GM19035 (cell line): Measurements from ENCODE around the gene HSD17B1.

ENCODE experiments used
- ATAC-seq: cut with Tn5 transposase; IDR thresholded peaks from one replicate; pipeline ENCODE4 v1.9.1; 2021; ENCODE audit not compliant: unreplicated experiment

The HSD17B1 gene

DNA sequence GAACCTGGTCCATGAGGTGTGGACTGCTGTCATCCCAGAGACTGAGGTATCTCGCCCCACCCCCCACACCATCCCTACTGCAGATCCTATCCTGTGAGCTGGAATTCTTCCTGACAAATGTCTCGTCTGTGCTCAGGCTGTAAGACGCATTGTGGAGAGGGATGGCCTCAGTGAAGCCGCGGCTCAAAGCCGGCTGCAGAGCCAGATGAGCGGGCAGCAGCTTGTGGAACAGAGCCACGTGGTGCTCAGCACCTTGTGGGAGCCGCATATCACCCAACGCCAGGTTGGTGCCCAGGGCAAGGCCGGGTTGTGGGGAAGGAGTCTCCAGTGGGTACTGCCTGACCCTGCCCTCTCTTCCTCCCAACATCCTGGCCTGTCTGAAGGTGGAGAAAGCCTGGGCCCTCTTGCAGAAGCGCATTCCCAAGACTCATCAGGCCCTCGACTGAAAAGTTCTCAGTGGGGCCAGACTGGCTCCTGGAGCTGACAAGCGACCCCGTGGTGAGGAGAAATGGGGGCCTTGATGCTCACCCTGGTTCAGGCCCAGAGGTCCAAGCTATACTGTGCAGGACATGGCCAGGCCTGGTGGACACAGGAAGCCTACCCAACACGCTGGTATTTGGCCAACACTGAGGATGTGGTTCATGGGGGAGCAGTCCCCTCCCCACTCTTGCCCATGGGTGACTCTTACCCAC is 12.9 kb downstream of the HSD17B1 start:
- ATAC-seq, result no peak

DNA sequence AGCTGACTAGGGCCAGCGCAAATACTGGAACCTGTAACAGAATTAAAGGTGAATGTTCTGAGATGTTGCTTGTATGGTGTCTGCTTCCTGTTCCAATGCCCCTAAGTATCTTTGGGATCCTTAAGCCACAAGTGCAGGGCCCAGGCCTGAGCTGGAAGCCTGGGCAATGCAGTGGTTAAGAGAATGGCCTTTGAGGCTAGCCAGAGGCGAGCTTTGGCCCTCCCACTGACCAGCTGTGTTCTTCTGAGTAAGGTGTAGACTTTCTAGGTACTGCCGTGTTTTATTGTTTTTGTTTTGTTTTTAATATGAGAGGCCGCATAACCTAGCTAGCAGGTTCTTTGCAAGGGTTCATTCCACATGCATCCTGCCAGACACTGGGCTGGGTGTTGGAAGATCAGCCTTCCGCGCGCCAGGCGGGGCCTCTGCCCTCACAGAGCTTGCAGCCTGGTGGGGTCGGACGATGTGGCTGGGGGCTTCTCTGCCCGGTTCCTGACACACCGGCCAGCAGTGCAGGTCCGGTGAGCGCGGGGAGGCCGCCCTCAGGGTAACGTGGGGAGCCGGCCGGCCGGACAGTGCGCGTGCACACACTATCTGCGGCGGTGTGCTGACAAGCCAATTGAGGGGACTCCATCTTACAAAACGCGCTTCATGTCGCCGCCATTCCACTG is 13.6 kb downstream of the HSD17B1 start:
- ATAC-seq, result no peak

DNA sequence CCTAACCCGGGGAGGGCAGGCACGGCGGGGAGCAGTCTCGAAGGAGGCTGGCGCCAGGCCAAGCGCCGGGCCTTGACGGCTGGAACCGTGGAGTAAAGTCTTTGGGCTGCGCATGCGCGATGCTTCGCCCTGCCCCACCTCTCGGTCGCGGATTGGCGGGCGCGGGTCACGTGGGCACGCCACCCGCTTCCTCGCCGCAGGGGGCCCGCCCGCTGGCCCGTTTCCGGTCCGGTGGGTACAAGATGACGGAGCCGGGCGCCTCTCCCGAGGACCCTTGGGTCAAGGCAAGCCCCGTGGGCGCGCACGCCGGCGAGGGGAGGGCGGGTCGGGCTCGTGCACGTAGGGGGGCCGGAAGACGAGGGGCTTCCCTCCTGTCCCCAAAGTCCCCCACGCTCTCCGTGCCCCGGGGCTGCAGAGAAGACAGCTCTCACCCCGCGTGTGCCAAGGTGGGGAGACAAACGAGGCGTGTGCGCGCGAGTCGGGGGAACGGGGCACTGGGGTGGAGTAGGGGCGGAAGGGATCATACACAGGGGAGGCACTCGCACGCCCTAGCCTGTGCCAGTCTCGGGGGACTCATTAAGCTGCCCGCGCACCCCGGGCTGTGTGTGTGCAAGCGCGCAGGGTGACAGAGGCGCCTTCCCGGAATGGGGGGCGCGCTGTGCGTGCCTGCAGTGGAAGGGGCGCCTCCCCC is 14.3 kb downstream of the HSD17B1 start, which contains the start of gene MLX:
Gene MLX, plus strand, starts transcription at position 218 of the 691 bp plus-strand sequence. Its CDS starts 25 bp downstream, at position 243.
- peak; percentile 60 for ATAC-seq

GRCh38 chr17:42568341-42569111 is 15.8 kb downstream of the HSD17B1 start:
- ATAC-seq, result no peak

DNA sequence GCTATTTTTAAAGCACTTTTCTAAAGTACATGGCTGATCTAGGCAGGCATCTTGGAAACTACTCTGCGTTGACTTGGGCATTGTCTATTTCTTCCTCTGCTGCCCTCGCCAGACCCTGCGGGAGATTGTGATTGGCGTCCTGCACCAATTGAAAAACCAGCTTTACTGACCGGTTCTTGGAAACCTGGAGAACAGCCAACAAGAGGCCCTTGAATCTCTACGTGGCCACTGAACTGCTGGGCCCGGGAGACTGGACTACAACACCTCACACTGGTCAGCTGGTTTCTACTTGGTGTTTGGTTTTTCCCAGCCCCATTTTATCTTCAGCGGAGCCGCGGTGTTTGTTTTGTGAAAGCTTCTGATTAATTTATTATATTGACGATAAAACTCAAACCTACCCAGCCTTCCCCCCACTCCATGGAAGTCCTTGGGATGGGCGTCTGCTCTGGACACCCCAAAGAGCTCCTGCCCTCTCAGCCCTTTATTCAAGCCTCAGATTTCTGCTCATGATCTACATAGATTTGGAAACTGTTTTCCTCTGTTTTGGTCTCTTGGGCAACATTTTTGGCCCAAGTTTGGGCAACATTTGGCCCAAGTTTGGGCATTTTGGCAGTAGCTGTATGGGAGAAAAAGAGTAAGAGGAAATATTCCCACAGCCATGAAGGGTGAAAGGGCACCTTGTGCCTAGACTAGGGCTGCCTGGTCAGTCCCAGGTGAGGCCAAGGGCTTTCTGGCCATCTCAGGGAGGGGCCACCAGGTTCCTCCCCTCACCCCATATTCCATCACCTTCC is 18.9 kb downstream of the HSD17B1 start:
- ATAC-seq, result no peak

GRCh38 chr17:42573095-42573494 is 20.4 kb downstream of the HSD17B1 start:
- ATAC-seq, result no peak

- ATAC-seq, result no peak
Observed at GRCh38 chr17:42574463-42574862, 21.7 kb downstream of the HSD17B1 start.

- peak; percentile 9 for ATAC-seq
Observed at GRCh38 chr17:42577140-42577531, 24.4 kb downstream of the HSD17B1 start.

- ATAC-seq, result peak; percentile 79
Observed at GRCh38 chr17:42577532-42578281, 25.0 kb downstream of the HSD17B1 start, which contains the start of gene PSMC3IP. TSS of gene PSMC3IP (minus strand) at chr17:42577729. CDS start at chr17:42577686, 43 bp downstream.

GRCh38 chr17:42578282-42578869 is 25.7 kb downstream of the HSD17B1 start:
- ATAC-seq, result peak; percentile 50

- no peak for ATAC-seq
Observed at GRCh38 chr17:42579794-42580551, 27.2 kb downstream of the HSD17B1 start.

GRCh38 chr17:42581744-42582270 is 29.1 kb downstream of the HSD17B1 start:
- ATAC-seq, result no peak

DNA sequence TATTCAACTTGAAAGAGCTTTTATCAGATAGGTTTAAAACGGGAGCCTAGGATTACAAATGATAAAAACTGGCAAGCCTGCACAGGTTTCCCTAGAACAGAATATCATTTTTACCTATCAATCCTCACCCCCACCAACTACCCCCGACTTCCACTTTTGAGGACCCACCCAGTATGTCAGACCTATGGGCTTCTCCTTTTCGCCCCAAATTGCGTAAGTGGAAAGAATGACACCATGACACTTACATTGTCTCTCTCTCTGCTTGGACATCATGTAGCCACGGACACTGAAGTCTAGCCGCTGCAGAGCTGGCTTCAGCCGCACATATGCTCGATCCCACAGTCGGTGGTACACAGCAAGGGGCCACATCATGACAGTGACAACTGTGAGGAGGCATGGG is 32.2 kb downstream of the HSD17B1 start:
- no peak for ATAC-seq

DNA sequence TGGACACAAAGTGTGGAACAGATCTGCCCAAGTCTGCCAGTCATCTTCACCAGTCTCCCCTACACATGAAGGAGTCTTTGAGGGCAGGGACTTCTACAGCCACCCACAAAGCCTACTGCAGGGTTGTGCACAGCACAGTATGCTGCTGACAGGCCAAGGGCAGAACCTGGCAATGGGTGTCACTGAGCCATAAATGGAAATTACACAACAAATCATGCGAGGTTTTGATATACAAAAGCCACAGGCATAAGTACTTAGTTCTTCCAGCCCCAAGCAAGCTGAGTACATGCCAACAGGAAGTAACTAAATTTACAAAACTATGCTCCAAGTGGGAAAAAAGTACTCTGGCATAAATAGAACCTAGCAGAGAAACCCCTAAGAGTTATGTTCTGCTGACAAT is 32.6 kb downstream of the HSD17B1 start:
- no peak for ATAC-seq

GRCh38 chr17:42586514-42587230 is 33.9 kb downstream of the HSD17B1 start:
- ATAC-seq, result no peak

GRCh38 chr17:42590886-42591285 is 38.2 kb downstream of the HSD17B1 start:
- no peak for ATAC-seq

DNA sequence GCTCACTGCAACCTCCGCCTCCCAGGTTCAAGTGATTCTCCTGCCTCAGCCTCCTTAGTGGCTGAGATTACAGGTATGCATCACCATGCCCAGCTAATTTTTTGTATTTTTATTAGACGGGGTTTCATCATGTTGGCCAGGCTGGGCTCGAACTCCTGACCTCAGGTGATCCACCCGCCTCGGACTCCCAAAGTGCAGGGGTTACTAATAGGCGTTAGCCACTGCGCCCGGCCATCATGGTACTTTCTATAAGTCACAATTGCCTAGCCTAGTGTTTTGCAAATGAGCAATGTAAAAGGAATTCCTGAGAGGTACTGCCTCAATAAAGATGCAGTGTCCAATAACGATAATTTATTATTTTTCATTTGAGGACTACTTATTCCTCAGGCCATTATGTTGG is 38.7 kb downstream of the HSD17B1 start:
- no peak for ATAC-seq

- no peak for ATAC-seq
Observed at GRCh38 chr17:42596386-42596785, 43.7 kb downstream of the HSD17B1 start.
